ENCODE data around the gene AKR1E2.
"Not testable (repeated sequence)": the region's sequence is repeated elsewhere in the genome, so short reads cannot be mapped to it uniquely, and the experiment has no call there.

The AKR1E2 gene

DNA sequence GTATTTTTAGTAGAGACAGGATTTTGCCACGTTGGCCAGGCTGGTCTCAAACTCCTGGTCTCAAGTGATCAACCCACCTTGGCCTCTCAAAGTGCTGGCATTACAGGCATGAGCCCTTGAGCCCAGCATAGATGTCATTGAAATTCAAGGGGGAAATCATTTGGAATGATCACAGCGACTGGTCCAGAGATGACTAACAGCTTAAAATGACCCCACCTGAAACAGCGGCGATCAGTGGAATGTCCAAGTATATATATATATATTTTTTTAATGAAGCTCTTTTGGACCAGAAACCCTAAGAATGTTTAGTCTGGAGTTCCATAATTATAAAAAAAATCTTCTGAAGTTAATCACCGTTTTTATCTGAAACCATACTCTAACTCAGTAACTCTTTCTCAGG, 12.5 kb upstream of the AKR1E2 start:
- DNase-seq (ENCODE audit: low read depth, low spot score), result no peak

DNA sequence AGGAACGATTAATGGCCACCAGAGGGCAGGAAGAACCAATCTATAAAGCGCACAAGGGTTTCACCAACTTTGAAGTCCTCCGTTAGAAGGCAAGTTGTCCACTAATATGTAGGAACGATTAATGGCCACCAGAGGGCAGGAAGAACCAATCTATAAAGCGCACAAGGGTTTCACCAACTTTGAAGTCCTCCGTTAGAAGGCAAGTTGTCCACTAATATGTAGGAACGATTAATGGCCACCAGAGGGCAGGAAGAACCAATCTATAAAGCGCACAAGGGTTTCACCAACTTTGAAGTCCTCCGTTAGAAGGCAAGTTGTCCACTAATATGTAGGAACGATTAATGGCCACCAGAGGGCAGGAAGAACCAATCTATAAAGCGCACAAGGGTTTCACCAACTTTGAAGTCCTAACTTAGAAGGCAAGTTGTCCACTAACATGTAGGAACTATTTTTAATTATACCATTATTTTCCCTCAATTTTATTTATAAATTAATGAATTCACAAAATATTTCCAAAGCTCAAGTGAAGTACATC, 10.3 kb upstream of the AKR1E2 start:
- DNase-seq (ENCODE audit: low read depth, low spot score), result not testable (repeated sequence)

DNA sequence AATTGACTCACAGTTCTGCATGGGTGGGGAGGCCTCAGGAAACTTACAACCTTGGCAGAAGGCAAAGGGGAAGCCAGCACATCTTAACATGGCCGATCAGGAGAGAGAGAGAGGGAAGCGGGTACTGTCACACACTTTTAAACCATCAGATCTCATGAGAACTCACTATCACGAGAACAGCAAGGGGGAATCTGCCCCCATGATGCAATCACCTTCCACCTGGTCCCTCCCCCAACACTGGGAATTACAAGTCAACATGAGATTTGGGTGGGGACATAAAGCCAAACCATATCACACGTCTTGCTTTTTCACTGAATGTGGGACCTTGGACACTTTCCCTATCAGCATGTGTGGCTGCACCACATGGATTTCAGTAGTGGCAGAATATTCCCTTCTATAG, 9.0 kb upstream of the AKR1E2 start:
- DNase-seq (ENCODE audit: low read depth, low spot score), result no peak

DNA sequence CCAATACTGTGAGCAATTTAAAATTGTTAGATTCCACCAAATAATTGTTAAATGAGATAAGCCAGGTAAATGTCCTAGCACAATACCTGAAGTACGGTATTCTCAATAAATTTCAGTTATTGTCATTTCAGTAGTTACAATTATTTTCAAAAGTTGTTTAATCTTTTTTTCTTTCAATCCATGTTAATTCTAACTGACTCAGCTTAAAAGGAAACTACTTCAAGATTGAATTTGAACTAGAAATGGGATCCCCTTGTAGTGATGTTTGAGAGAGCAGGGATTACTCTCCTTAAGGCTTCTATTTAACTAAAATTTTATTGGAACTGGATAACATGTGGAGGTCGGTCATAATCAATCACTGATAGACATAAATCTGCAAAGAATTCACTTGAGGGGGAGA, 6.9 kb upstream of the AKR1E2 start:
- DNase-seq (ENCODE audit: low read depth, low spot score), result no peak

DNA sequence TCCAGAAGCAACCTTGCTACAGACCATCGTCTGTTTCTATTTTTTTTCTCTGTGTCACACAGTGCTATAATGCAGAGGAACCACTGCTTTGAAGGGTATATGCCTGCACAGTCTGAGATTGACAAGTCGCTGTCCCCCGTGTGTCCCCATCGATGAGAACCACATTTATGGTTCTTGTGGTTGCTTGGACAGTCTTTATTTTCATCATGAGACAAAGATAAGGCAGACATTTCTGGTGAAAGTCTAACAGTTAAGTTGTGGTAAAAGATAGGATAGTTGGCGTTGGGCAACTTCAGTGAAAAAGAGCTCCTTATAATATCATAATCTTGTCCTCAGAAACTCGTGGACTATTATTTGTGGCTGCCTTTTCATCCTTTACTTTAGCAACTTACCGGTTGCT, 6.3 kb upstream of the AKR1E2 start:
- DNase-seq (ENCODE audit: low read depth, low spot score), result no peak

DNA sequence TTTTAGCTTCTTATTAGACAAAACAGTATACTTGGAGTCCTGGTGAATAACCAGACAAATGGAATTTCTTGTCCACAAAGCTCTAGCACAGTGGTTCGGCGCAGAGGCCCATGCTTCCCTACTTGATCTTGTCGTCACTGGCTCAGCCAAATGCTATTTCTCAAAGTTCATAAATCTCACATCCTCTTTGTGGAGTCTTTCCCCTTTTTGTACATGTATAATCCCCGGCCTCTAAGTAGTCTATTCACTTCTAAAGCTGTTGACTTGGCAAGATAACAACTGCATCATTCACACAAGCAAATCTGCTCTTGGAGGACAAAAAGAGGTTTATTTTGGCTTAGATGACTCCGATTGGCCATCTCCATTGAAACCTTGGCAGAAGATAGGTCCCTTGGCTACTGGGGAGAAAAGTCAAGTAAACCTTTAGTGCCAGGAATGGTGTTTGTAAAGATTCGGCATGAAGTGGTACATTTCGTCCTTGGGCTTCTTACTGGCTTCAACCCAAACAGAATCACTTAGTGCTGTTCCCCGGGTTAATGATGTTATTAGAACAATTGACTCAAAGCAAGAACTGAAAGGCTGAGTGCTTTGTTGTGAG, 5.1 kb upstream of the AKR1E2 start:
- DNase-seq (ENCODE audit: low read depth, low spot score), result no peak

DNA sequence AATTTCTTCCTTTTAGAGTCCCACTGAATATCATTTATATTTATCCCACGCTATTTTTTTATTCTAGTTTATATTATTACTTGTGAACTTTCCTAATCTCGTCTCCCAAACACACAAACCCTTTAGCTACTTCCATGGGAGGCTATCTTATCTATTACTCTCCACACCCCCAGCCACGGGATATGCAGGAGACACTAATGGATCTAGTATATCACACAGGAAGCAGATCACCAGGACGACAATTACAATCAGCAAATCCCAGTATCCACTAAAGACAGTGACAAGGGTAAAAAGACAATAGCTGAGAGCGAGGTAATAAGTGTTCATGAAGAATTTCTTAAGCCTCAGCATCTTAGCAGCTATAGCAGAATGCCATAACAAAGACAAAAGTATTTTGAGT, 3.8 kb upstream of the AKR1E2 start:
- no peak for DNase-seq (ENCODE audit: low read depth, low spot score)

DNA sequence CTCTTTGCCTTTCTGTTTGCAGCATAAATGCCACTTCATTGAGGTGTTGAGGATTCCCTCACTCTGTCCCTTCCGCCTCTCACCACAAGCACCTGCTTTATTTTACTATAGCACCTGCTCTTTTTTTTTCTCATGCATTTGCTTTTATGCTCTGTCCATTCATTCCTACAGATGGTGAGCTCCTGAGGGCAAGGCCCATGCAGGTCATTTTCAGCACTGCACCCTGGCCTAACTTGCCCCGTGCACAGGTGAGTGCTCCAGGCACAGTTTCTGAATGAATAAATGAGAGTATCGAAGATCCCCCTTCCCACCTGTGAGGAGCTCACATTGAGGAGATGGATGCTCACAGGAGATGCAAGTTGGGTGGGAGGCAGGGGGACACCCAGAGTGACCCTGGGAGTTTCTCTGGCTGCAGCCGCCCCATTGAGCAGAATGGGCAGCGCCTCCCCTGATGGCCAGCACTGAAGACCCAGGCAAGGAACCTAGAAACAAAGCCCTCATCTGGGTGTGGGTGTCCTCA, 1.2 kb upstream of the AKR1E2 start:
- DNase-seq (ENCODE audit: low read depth, low spot score), result no peak

DNA sequence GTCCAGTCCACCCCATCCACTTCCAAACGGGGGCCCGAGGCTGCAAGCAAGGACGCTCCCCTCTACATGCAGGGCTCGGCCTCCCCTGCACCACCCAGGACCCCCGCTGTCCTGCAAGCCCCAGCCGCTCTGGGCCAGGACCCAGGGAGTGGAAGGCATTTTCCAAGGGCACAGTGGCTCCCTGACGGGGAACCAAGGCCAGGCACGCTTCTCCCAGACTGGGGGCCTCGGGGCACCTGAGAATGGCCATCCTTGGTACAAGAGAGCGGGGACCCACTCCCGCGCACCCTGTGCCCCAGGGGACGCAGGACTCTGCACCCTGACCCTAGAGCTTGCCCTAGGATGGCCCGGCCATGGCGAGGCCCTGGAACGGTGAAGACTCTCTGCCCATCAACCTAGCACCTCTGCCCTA, 545 bp upstream of the AKR1E2 start:
- no peak for DNase-seq (ENCODE audit: low read depth, low spot score)

DNA sequence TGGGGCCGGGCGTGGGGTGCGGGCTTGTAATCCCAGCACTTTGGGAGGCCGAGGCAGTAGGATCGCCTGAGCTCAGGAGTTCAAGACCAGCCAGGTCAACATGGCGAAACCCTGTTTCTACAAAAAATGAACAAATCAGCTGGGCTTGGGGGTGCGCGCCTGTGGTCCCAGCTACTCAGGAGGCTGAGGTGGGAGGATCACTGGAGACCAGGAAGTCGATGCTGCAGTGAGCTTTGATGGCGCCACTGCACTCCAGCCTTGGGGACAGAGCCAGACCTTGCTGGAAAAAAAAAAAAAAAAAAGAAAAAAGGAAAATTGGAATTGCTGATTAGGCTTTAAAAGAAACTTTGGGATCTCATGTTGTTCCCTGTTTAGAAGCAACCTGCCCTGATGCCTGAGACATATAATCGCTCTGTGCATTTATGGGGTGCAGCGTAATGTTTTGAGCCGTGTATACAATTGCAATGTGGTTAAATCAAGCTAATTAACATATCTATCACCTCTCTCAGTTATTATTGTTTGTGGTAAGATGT, 851 bp downstream of the AKR1E2 start:
- no peak for DNase-seq (ENCODE audit: low read depth, low spot score)

DNA sequence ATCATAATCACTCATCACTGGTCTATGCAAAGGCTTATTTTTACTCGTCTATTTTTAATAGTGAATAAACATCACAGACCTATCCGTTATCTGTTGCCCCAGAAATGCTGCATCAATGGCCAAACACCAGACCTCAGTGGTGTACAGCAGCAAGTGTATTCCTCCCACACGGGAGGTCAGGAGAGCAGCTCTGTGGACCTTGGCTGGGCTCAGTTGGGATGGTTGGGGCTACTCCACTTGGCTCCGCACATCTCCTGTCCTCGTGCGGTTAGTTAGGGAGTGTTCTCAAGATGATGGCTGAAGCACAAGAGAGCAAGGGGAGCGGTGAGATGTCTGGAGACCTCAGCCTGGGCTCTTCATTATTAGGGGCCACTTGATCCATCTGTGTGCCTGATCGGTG, 2.0 kb downstream of the AKR1E2 start:
- no peak for DNase-seq (ENCODE audit: low read depth, low spot score)

DNA sequence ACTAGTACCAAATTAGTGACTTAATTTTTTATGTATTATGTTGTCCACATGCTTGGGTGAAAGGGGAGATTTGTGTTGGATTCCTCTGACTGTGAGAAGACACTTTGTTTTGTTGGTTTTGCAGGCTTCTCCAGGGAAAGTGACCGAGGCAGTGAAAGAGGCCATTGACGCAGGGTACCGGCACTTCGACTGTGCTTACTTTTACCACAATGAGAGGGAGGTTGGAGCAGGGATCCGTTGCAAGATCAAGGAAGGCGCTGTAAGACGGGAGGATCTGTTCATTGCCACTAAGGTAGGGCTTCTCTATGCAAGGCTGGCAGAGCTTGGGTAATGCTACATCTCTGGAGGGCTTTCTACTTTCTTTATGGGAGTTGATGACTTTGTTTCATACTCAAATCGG, 4.5 kb downstream of the AKR1E2 start:
- no peak for DNase-seq (ENCODE audit: low read depth, low spot score)

DNA sequence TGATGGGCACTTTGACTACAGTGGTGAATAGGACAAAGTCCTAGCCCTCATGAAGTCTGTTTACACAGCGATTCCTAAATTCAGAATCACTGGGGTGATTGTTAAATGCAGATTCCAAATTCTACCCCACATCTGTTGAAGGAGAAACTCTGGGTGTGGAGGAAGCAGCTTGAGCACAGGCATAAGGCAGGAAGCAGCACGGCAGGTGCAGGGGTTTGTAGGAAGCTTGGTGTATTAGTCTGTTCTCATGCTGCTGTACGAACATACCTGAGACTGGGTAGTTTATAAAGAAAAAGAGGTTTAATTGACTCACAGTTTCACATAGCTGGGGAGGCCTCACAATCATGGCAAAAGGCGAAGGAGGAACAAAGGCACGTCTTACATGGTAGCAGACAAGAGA, 5.1 kb downstream of the AKR1E2 start:
- DNase-seq (ENCODE audit: low read depth, low spot score), result no peak

DNA sequence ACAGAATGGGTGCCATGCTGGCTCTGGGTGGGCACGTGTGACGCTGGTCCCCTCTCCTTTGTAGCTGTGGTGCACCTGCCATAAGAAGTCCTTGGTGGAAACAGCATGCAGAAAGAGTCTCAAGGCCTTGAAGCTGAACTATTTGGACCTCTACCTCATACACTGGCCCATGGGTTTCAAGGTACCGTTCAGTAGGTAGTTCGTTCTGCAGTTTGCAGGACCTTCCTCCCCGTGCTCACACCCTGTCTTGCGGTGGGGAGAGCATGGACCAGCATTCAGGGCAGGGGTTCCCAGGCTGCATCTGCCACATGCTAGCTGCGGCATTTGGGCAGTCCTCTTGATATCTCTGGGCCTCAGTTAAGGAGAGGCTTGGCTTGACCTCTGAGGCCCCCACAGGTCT, 7.3 kb downstream of the AKR1E2 start:
- no peak for DNase-seq (ENCODE audit: low read depth, low spot score)

DNA sequence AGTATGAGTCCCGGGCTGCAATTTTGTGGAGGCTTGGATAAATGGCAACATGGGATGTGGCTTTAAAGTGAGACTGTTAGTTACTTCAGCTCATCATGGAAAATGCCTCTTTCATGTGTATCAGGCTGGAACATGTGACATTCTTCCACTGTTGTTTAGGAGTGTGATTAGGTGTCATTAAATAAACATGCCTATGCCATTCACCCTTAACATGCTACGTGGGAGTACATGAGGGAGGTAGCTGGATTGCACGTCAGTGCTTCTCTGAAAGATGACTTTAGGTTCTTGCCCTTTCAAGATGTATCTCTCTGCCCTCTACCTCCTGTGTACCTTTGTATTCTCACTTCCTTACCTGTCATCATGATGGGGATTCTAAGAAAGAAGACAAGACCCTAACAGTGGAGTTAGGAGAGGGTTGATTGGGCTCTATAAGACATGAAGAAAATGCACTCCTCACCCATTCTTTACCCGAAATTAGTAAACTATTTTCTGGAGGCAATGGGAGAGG, 8.9 kb downstream of the AKR1E2 start:
- no peak for DNase-seq (ENCODE audit: low read depth, low spot score)

DNA sequence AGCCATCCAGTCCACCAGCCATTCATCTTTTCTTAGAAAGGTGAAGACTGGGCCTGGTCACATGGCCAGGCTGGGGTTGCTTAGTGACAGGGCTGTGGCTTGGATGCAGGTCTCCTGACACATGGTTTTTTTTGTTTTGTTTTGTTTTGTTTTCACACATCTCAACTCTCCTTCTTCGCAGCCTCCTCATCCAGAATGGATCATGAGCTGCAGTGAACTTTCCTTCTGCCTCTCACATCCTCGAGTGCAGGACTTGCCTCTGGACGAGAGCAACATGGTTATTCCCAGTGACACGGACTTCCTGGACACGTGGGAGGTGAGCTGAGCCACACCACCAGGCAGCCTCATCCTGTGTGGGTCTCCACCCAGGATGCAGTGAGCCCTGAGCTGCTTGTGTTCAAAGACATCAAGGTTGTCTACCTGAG, 9.5 kb downstream of the AKR1E2 start:
- no peak for DNase-seq (ENCODE audit: low read depth, low spot score)

DNA sequence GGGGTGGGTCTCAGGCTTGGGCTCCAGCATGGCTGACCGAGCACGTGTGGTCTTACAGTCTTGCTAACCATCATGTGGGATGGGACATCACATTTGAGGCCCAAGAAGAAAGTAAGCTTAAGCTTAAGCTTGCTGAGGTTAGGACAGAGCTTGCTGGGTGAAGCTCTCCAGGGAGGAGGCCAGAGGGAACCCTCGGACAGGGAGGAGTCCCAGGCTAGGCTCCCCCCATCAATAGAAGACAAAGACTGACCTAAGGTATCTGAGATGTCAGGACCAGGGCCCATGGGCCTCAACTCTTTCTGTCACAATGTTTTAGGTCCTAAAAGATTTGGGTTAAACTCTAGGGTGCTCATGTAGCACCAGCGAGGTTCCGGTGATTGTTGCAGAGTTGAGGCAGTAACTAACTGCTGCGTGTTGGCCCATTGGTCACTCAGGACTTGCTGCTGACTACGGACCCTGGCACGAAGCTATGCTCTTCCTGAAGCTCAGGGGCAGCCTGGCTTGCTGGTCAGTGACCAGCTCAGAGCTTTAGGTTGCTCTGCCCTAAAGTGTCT, 10.5 kb downstream of the AKR1E2 start:
- no peak for DNase-seq (ENCODE audit: low read depth, low spot score)

DNA sequence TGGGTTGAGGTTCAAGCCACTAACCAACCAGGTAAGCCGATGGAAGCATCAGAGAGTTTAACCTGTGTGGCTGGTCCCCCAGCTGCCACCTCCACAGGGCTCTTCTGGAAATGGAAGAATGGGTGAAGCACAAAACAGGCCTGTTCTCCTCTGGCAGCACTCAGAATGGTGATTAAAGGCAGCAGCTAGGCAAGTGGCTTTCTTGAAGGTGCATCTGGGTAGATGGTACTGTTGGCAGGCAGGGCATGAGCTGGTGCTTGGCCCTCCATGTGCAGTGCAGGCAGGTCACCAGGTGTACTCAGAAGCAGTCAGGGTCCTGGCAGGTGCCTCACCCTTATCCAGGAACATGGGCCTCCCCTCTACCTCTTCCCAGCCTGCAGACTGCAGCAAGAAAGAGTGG, 11.5 kb downstream of the AKR1E2 start:
- DNase-seq (ENCODE audit: low read depth, low spot score), result no peak

DNA sequence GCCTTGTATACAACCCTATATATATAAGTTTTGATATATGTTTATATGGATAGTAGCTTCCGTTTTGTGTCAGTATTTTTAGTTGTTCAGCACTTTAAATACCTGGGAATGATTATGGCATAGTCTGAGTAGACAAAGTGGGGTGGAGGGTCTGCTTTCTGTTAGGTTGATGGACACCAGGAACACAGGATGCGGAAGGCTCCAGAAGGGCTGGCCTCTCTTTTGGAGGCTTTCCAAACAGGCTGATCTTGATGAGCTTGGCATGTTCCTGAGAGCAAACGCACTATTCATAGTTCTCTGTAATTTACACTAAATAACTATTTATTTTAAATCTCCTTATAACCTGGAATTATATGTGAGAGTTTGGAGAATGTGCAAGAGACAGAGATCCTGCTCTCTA, 12.7 kb downstream of the AKR1E2 start:
- DNase-seq (ENCODE audit: low read depth, low spot score), result no peak

DNA sequence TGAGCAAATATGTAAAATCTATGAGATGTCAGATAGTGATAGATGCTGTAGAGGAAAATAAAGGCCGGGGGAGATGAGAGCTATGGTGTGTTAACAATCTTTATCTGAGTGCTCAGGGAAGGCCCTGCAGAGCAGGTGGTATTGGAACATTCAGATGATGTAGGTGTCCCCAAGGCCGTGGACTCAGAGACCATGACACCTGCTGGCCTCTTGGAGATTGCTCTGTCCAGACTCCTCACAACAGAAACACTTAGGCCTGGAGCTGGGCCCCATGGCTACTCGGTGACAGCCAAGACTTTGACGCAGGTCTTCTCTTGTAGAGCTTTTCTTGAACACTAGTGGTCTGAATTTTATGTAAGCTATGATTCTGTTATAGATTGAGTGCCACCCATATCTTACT, 13.3 kb downstream of the AKR1E2 start:
- no peak for DNase-seq (ENCODE audit: low read depth, low spot score)

DNA sequence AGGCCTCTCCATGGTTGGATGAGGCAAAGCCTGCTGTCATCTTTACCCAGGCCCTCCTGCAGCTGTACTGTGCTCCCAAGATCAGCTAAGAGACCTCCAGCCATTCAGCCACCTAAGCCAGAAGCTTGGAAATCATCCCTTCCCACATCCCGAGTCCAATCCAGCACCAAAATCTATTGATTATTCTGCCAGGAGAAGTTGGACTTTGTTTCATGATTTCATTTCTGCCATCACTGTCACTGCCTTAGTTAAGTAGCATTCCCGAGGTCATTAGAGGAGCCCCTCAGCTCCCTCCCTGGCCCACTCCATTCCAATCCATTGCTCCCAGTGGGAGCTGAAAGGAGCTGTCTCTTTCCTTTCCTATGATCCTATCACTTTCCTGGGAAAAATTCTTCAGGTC, 14.1 kb downstream of the AKR1E2 start:
- DNase-seq (ENCODE audit: low read depth, low spot score), result no peak

DNA sequence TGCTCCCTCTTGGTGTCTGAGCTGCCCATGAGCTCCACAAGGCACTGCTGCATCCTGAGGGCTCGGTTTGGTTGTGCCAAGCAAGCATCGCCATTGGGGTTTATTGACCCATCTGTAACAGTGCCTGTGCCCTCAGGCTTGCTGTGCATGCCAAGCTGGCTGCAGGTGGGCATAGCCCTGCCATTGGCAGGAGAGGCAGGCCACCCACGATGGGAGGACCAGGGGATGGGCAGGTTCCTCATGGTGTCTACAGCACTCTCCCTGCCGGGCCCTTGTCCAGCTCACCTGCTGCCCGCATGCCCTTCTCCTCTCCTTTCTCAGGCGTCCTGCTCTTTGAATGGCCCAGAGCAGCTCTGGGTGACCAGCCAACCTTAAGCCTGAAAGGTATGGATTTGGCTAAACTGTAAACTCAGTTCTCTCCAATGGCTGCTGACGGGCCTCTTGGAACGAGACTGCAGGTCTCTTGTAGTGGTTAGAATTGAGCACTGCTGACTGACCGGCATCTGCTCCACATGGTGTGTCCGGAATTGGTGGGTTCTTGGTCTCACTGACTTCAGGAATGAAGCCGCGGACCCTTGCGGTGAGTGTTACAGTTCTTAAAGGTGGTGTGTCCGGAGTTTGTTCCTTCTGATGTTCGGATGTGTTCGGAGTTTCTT, 17.6 kb downstream of the AKR1E2 start:
- DNase-seq (ENCODE audit: low read depth, low spot score), result no peak

DNA sequence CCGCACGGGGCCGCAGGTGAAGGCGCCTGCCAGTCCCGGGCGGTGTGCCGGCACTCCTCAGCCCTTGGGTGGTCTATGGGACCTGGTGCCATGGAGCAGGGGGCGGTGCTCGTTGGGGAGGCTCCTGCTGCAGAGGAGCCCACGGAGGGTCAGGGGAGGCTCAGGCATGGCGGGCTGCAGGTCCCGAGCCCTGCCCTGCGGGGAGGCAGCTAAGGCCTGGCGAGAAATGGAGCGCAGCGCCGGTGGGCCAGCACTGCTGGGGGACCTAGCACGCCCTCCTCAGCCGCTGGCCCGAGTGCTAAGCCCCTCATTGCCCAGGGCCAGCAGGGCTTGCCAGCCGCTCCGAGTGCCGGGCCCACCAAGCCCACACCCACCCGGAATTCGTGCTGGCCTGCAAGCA, 18.9 kb downstream of the AKR1E2 start:
- no peak for DNase-seq (ENCODE audit: low read depth, low spot score)
